Endothelial cell of umbilical vein (primary cell): ENCODE data around the gene MAEA. TPM values are rescaled to one million over a fixed set of nuclear protein-coding genes. Genes with fewer than 3 reads are reported as not detected.

Source experiments
- BruUV-seq: library from RNA; stranded (reverse); fragments of 400-500 nt; replicated peaks from 2 replicates; lab custom pipeline; 2021; lab: Mats Ljungman, UMichigan
- CTCF ChIA-PET: fragments of 300-600, 350-600 bp; sonication (Branson Sonifier 250); formaldehyde crosslinking; loops from one replicate; lab custom pipeline; 2021; ENCODE audit warnings: antibody characterized with exemption, inconsistent platforms; lab: Charles Lee
- POLR2A ChIA-PET: fragments of 300-600, 350-600 bp; sonication (Branson Sonifier 250); formaldehyde crosslinking; loops from one replicate; lab custom pipeline; 2021; ENCODE audit warnings: antibody characterized with exemption, inconsistent platforms; lab: Charles Lee
- DNase-seq: peaks from one replicate; pipeline ENCODE4 v3.0.0-alpha.2; 2011; ENCODE audit warnings: low read depth, low spot score
- FAIRE-seq: peaks from 2 replicates; lab custom pipeline; 2011; peaks lifted over from hg19 to GRCh38; lab: Jason Lieb, UNC
- H2AFZ ChIP-seq: 2 replicates; pipeline ENCODE4 v1.6.0; 2012; ENCODE audit warnings: low read depth, low read length, control low read depth, inconsistent platforms
- H3K27ac ChIP-seq: 2 replicates; pipeline ENCODE4 v1.5.1; 2011; ENCODE audit warnings: low read depth, mild to moderate bottlenecking, control low read depth, low read length, moderate library complexity; ENCODE audit not compliant: insufficient read depth
- H3K27me3 ChIP-seq, 2 experiments: 2 replicates each; pipeline versions ENCODE4 v1.6.0 to v1.6.1; 2011; ENCODE audit warnings: low read length in 2 of 2, mixed read lengths in 1 of 2; ENCODE audit not compliant: control insufficient read depth in 2 of 2, insufficient read depth in 2 of 2
- H3K36me3 ChIP-seq, 2 experiments: 2 replicates in 1 of 2; 3 replicates in 1 of 2; pipeline ENCODE4 v1.5.1; 2011; ENCODE audit warnings: low read length in 2 of 2, mild to moderate bottlenecking in 1 of 2, moderate library complexity in 1 of 2; ENCODE audit not compliant: control insufficient read depth in 2 of 2, insufficient read depth in 2 of 2; ENCODE audit errors: extremely low read depth in 1 of 2
- H3K4me1 ChIP-seq: 3 replicates; pipeline ENCODE4 v1.5.1; 2011; ENCODE audit warnings: mild to moderate bottlenecking, low read length; ENCODE audit not compliant: control insufficient read depth, insufficient read depth; ENCODE audit errors: extremely low read depth
- H3K4me2 ChIP-seq: 2 replicates; pipeline ENCODE4 v1.6.1; 2011; ENCODE audit warnings: low read length, control low read depth, mixed read lengths; ENCODE audit not compliant: insufficient read depth
- H3K4me3 ChIP-seq, 3 experiments: fragments of 200-600 bp in 1 of 3; sonication (generic), shearing (Covaris generic) in 1 of 3; replicated peaks in 1 of 3; 2 replicates each; pipeline ENCODE4 v1.5.1; 2011 to 2016; ENCODE audit warnings: control low read depth in 3 of 3, low read length in 3 of 3, mild to moderate bottlenecking in 2 of 3, inconsistent platforms in 1 of 3, low read depth in 1 of 3, moderate library complexity in 1 of 3; ENCODE audit not compliant: insufficient read depth in 1 of 3
- H3K79me2 ChIP-seq: 2 replicates; pipeline ENCODE4 v1.6.0; 2012; ENCODE audit warnings: low read length, inconsistent platforms; ENCODE audit not compliant: control insufficient read depth, insufficient read depth
- H3K9ac ChIP-seq: replicated peaks from 2 replicates; pipeline ENCODE3; 2011; ENCODE audit warnings: low read length, control low read depth; ENCODE audit not compliant: insufficient read depth; ENCODE audit errors: extremely low read depth
- H3K9me1 ChIP-seq: replicated peaks from 3 replicates; pipeline ENCODE4 v1.6.0; 2011; ENCODE audit warnings: mild to moderate bottlenecking, low read length; ENCODE audit not compliant: control insufficient read depth, insufficient read depth; ENCODE audit errors: extremely low read depth
- H3K9me3 ChIP-seq: replicated peaks from 2 replicates; pipeline ENCODE4 v1.5.1; 2012; ENCODE audit warnings: low read length, inconsistent platforms; ENCODE audit not compliant: control insufficient read depth, insufficient read depth
- H4K20me1 ChIP-seq: replicated peaks from 2 replicates; pipeline ENCODE3; 2011; ENCODE audit warnings: mild to moderate bottlenecking, low read length; ENCODE audit not compliant: control insufficient read depth, insufficient read depth; ENCODE audit errors: extremely low read depth
- CTCF ChIP-seq, 2 donors: IDR thresholded peaks; 1 replicate in 1 of 2; 2 replicates in 1 of 2; pipeline ENCODE4 v1.5.1; 2011; ENCODE audit warnings: low read length in 2 of 2, mild to moderate bottlenecking in 2 of 2, moderate library complexity in 2 of 2, control low read depth in 1 of 2, inconsistent platforms in 1 of 2, low read depth in 1 of 2; ENCODE audit not compliant: insufficient read depth in 1 of 2; ENCODE audit errors: extremely low read depth in 1 of 2
- EZH2 ChIP-seq: IDR thresholded peaks from 2 replicates; pipeline ENCODE4 v1.6.1; 2012; ENCODE audit warnings: borderline replicate concordance, low read depth, mild to moderate bottlenecking, moderate library complexity, low read length, inconsistent platforms; ENCODE audit not compliant: severe bottlenecking
- FOS ChIP-seq: IDR thresholded peaks from 2 replicates; pipeline ENCODE4 v1.6.1; 2011; ENCODE audit warnings: mild to moderate bottlenecking, low read length, moderate library complexity, borderline replicate concordance; ENCODE audit not compliant: insufficient read depth
- GATA2 ChIP-seq: IDR thresholded peaks from 2 replicates; pipeline ENCODE4 v1.7.0; 2011; ENCODE audit warnings: low read depth, mild to moderate bottlenecking, moderate library complexity, mixed read lengths, low read length; ENCODE audit not compliant: insufficient read length, insufficient read depth
- JUN ChIP-seq: IDR thresholded peaks from 2 replicates; pipeline ENCODE4 v1.6.1; 2011; ENCODE audit warnings: borderline replicate concordance, low read depth; ENCODE audit not compliant: insufficient read length, insufficient read depth
- MAX ChIP-seq: IDR thresholded peaks from 2 replicates; pipeline ENCODE4 v1.6.1; 2011; ENCODE audit not compliant: insufficient read depth, insufficient read length
- MYC ChIP-seq: IDR thresholded peaks from one replicate; pipeline ENCODE4 v1.6.1; 2011; ENCODE audit warnings: mild to moderate bottlenecking, low read depth, low read length
- POLR2A ChIP-seq: IDR thresholded peaks from 2 replicates; pipeline ENCODE4 v1.6.1; 2012; ENCODE audit warnings: low read depth, mild to moderate bottlenecking, control low read depth, low read length
- POLR2AphosphoS5 ChIP-seq: IDR thresholded peaks from 2 replicates; pipeline ENCODE4 v1.6.1; 2012; ENCODE audit warnings: low read depth, mild to moderate bottlenecking, control low read depth, low read length, moderate library complexity; ENCODE audit not compliant: insufficient read depth
- dilution Hi-C: fragments of 300-500 bp; cut with MboI; formaldehyde crosslinking; loops from one replicate; pipeline ENCODE4 v1.15.0; 2019; ENCODE audit warnings: low sequenced_read_pairs; ENCODE audit not compliant: extremely low pct_ligation_motif_present
- intact Hi-C: fragments of 100-400 bp; cut with micrococcal nuclease; formaldehyde crosslinking; loops from one replicate; pipeline ENCODE4 v1.10.0; 2022
- polyA plus RNA-seq, 4 experiments: library from polyadenylated mRNA; depleted of rRNA in 3 of 4; stranded (reverse) in 3 of 4; unstranded in 1 of 4; fragments of >200 nt; gene quantifications; 2 replicates each; pipeline versions ENCODE4 v1.2.1 to v1.2.3, GENCODE V29; 2011 to 2012; ENCODE audit warnings: missing spikeins in 1 of 4
- total RNA-seq: library from RNA; stranded (reverse); gene quantifications from 2 replicates; pipeline ENCODE4 v1.2.3, GENCODE V29; 2021

The MAEA gene
- total and polyA plus RNA-seq, 2 donors (not counting 3 experiments of a cell fraction or from before 2014, with no cell fraction given) = 66.0 to 108 TPM

DNA sequence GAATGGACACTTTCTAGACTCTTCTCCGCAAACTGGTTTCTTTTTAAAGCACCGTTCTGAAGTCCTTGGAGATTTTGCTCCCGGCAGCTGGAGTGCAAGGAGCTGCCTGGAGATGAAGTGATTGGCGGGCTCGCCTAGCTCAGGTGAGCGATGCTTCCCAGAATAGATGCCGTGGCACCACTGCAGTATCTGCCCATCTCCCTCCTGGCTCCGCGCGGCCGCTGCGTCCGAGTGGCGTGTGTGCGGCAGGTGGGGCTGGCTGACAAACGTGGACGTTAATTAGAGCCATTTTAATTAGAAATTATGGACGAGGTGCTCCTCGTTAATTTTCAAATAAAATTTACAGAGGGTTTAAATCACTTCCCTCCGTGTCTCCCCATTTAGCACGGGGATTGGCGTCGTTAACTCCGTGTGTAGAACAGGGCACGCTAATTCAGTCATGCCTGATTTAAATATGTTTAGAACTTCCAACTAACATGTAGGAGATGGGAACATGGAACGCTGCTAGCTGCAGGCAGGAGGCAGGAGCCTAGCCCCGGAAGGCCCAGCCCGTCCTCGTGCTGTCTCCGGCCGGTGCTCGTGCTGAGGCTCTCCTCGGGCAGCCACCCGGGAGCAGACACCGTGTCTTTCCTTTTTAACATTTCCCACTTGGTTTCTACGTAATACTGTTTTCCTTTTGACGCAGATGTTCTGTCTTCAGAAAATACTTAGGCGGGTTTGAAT lies 68.9 kb downstream of the MAEA start:
- no peak overlapping the region for H3K4me2 ChIP-seq
- CTCF ChIA-PET = interaction anchor here (1.7 to 2.1 kb wide), 2 partner anchors 154 to 271 kb away, joined by 7 to 9 read pairs; no protein-coding TSS in a partner anchor
- BruUV-seq = no TSS peak
- no peaks in the 10 kb centered on the region for H3K79me2 ChIP-seq
- no peak overlapping the region for H3K9ac ChIP-seq
- no peak for DNase-seq
- no peaks in the 10 kb centered on the region for H3K9me3 ChIP-seq
- H3K4me3 ChIP-seq = no peak overlapping the region
- intact Hi-C loops = no loop called here
- H3K9me1 ChIP-seq = no peaks in the 10 kb centered on the region
- POLR2A ChIA-PET = no interaction called here
- H3K27me3 ChIP-seq = no peaks in the 10 kb centered on the region
- H2AFZ ChIP-seq = no peak overlapping the region
- FAIRE-seq = no peak
- no peaks in the 10 kb centered on the region for H4K20me1 ChIP-seq
- dilution Hi-C loops = no loop called here
- H3K4me1 ChIP-seq = no peaks in the 10 kb centered on the region
- H3K27ac ChIP-seq = no peak overlapping the region
- no peaks in the 10 kb centered on the region for H3K36me3 ChIP-seq
- no peak for TF ChIP-seq FOS
- no peak for TF ChIP-seq POLR2A
- no peak for TF ChIP-seq GATA2
- TF ChIP-seq CTCF (IDR thresholded peaks at IDR 0.05; ENCODE audit: extremely low read depth in 1 of 2, insufficient read depth in 1 of 2, low read depth in 1 of 2, low read length in 2 of 2) = no peak
- TF ChIP-seq MYC = no peak

- H3K36me3 ChIP-seq = no peaks in the 10 kb centered on the region
- H3K9me1 ChIP-seq = no peaks in the 10 kb centered on the region
- H2AFZ ChIP-seq = no peak overlapping the region
- TF ChIP-seq JUN = no peak
- no peak for TF ChIP-seq POLR2AphosphoS5
- no peak for TF ChIP-seq GATA2
- TF ChIP-seq EZH2 = no peak
- no peak for TF ChIP-seq FOS
- TF ChIP-seq MAX = no peak
- TF ChIP-seq POLR2A = no peak
- no peak for TF ChIP-seq CTCF (IDR thresholded peaks at IDR 0.05; ENCODE audit: extremely low read depth in 1 of 2, insufficient read depth in 1 of 2, low read depth in 1 of 2, low read length in 2 of 2)
- no peak for TF ChIP-seq MYC
- no TSS peak for BruUV-seq
- H3K4me1 ChIP-seq = no peaks in the 10 kb centered on the region
- no peak overlapping the region for H3K9ac ChIP-seq
- DNase-seq = no peak
- ChIA-PET CTCF (interaction anchor here (1.7 to 2.1 kb wide), 2 partner anchors 154 to 270 kb away, joined by 7 to 9 read pairs; no protein-coding TSS in a partner anchor), POLR2A (no interaction called here)
- H3K4me3 ChIP-seq = no peak overlapping the region
- FAIRE-seq = no peak
- dilution Hi-C loops (no loop called here), intact Hi-C loops (no loop called here)
- no peak overlapping the region for H3K27ac ChIP-seq
- H3K79me2 ChIP-seq = no peaks in the 10 kb centered on the region
- no peaks in the 10 kb centered on the region for H3K9me3 ChIP-seq
- no peaks in the 10 kb centered on the region for H3K27me3 ChIP-seq
- H3K4me2 ChIP-seq = no peak overlapping the region
- no peaks in the 10 kb centered on the region for H4K20me1 ChIP-seq
Observed at GRCh38 chr4:1359144-1359501, 69.4 kb downstream of the MAEA start.
